ENCODE measurements around the gene TKFC. TPM values are rescaled to one million over a fixed set of nuclear protein-coding genes. Genes with fewer than 3 reads are reported as not detected.
A peak's percentile ranks its signal among the peaks of the same experiment; 100 is the strongest.

TKFC gene
- total RNA-seq = 6.8 TPM

- Histone ChIP-seq H3K27ac (ENCODE audit: low read depth, low read length) (peak within 1 kb of the TSS; percentile 95), H3K4me1 (ENCODE audit: control insufficient read depth in 3 of 3, insufficient read depth in 3 of 3, low read length in 3 of 3) (peaks cover 43 to 61% (median 50%) of the 10 kb centered on the region in 3 donors), H3K27me3 (ENCODE audit: control insufficient read depth in 3 of 3, insufficient read depth in 3 of 3, low read length in 3 of 3) (no peaks in the 10 kb centered on the region), H3K9me3 (ENCODE audit: control insufficient read depth in 3 of 3, low read length in 3 of 3) (no peaks in the 10 kb centered on the region), H3K36me3 (ENCODE audit: control insufficient read depth in 3 of 3, insufficient read depth in 3 of 3, low read length in 3 of 3) (peaks cover 3 to 12% (median 8%) of the 10 kb centered on the region in 3 donors), H3K9ac (ENCODE audit: low read depth in 1 of 3, low read length in 3 of 3) (peak within 1 kb of the TSS; percentile 96 to 99 (median 99)), H3K4me3 (ENCODE audit: low read length in 3 of 3) (peak within 1 kb of the TSS; percentile 95 to 100 (median 97))
Observed at GRCh38 chr11:61332797-61333549, at the start of gene TKFC, which contains the start of gene DDB1. Gene TKFC (plus strand): TSS chr11:61333228. CDS start chr11:61334729, 1,501 bp downstream. Gene DDB1 (minus strand): TSS chr11:61333105. CDS start chr11:61332968, 137 bp downstream.

DNA sequence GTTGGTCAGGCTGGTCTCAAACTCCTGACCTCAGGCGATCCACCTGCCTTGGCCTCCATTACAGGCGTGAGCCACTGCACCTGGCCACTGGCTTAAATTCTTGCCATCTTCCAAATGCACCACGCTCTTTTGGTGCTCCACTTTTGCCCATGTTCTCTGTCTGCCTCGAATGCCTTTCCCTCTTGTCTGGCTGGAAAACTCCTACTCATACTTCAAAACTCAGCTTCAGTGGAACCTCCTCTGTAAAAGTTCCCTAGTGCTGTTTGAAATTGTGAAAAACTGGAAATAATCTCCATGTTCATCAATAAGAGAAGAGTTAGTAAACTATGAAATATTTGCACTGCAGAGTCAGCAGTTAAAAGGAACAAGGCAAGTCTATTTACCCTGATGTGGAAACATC is 49.4 kb upstream of the TKFC start:
- no peaks in the 10 kb centered on the region for H3K27me3 ChIP-seq (ENCODE audit: control insufficient read depth in 3 of 3, insufficient read depth in 3 of 3, low read length in 3 of 3)
- H3K9me3 ChIP-seq (ENCODE audit: control insufficient read depth in 3 of 3, low read length in 3 of 3) = no peaks in the 10 kb centered on the region
- H3K4me3 ChIP-seq (ENCODE audit: low read length in 3 of 3) = no peak overlapping the region
- peaks cover 10 to 17% (median 11%) of the 10 kb centered on the region in 3 donors for H3K36me3 ChIP-seq (ENCODE audit: control insufficient read depth in 3 of 3, insufficient read depth in 3 of 3, low read length in 3 of 3)
- H3K4me1 ChIP-seq (ENCODE audit: control insufficient read depth in 3 of 3, insufficient read depth in 3 of 3, low read length in 3 of 3) = no peaks in the 10 kb centered on the region
- no peak overlapping the region for H3K9ac ChIP-seq (ENCODE audit: low read depth in 1 of 3, low read length in 3 of 3)
- H3K27ac ChIP-seq (ENCODE audit: low read depth, low read length) = no peak overlapping the region

- no peak overlapping the region for H3K27ac ChIP-seq (ENCODE audit: low read depth, low read length)
- no peak overlapping the region for H3K9ac ChIP-seq (ENCODE audit: low read depth in 1 of 3, low read length in 3 of 3)
- peaks cover 0 to under 1% (median 0%) of the 10 kb centered on the region in 3 donors for H3K27me3 ChIP-seq (ENCODE audit: control insufficient read depth in 3 of 3, insufficient read depth in 3 of 3, low read length in 3 of 3)
- H3K36me3 ChIP-seq (ENCODE audit: control insufficient read depth in 3 of 3, insufficient read depth in 3 of 3, low read length in 3 of 3) = peaks cover 6 to 16% (median 10%) of the 10 kb centered on the region in 3 donors
- H3K4me1 ChIP-seq (ENCODE audit: control insufficient read depth in 3 of 3, insufficient read depth in 3 of 3, low read length in 3 of 3) = no peaks in the 10 kb centered on the region
- H3K4me3 ChIP-seq (ENCODE audit: low read length in 3 of 3) = no peak overlapping the region
- H3K9me3 ChIP-seq (ENCODE audit: control insufficient read depth in 3 of 3, low read length in 3 of 3) = no peaks in the 10 kb centered on the region
Observed at GRCh38 chr11:61287338-61287977, 45.6 kb upstream of the TKFC start.

GRCh38 chr11:61290905-61291690 is 41.9 kb upstream of the TKFC start:
- Histone ChIP-seq H3K36me3 (ENCODE audit: control insufficient read depth in 3 of 3, insufficient read depth in 3 of 3, low read length in 3 of 3) (peaks cover under 1 to 3% (median 1%) of the 10 kb centered on the region in 3 donors), H3K27ac (ENCODE audit: low read depth, low read length) (no peak overlapping the region), H3K4me1 (ENCODE audit: control insufficient read depth in 3 of 3, insufficient read depth in 3 of 3, low read length in 3 of 3) (peaks cover 20 to 26% (median 21%) of the 10 kb centered on the region in 3 donors), H3K4me3 (ENCODE audit: low read length in 3 of 3) (no peak overlapping the region), H3K27me3 (ENCODE audit: control insufficient read depth in 3 of 3, insufficient read depth in 3 of 3, low read length in 3 of 3) (peaks cover 0 to 3% (median 3%) of the 10 kb centered on the region in 3 donors), H3K9me3 (ENCODE audit: control insufficient read depth in 3 of 3, low read length in 3 of 3) (no peaks in the 10 kb centered on the region), H3K9ac (ENCODE audit: low read depth in 1 of 3, low read length in 3 of 3) (no peak overlapping the region)

- peaks cover 22 to 31% (median 22%) of the 10 kb centered on the region in 3 donors for H3K4me1 ChIP-seq (ENCODE audit: control insufficient read depth in 3 of 3, insufficient read depth in 3 of 3, low read length in 3 of 3)
- no peak overlapping the region for H3K9ac ChIP-seq (ENCODE audit: low read depth in 1 of 3, low read length in 3 of 3)
- no peak overlapping the region for H3K27ac ChIP-seq (ENCODE audit: low read depth, low read length)
- peaks cover 0 to 3% (median 3%) of the 10 kb centered on the region in 3 donors for H3K27me3 ChIP-seq (ENCODE audit: control insufficient read depth in 3 of 3, insufficient read depth in 3 of 3, low read length in 3 of 3)
- no peaks in the 10 kb centered on the region for H3K9me3 ChIP-seq (ENCODE audit: control insufficient read depth in 3 of 3, low read length in 3 of 3)
- H3K4me3 ChIP-seq (ENCODE audit: low read length in 3 of 3) = no peak overlapping the region
- H3K36me3 ChIP-seq (ENCODE audit: control insufficient read depth in 3 of 3, insufficient read depth in 3 of 3, low read length in 3 of 3) = peaks cover 0 to 4% (median 4%) of the 10 kb centered on the region in 3 donors
Observed at GRCh38 chr11:61292356-61292755, 40.7 kb upstream of the TKFC start.

- Histone ChIP-seq H3K36me3 (ENCODE audit: control insufficient read depth in 3 of 3, insufficient read depth in 3 of 3, low read length in 3 of 3) (peaks cover 7 to 13% (median 12%) of the 10 kb centered on the region in 3 donors), H3K27ac (ENCODE audit: low read depth, low read length) (no peak overlapping the region), H3K4me3 (ENCODE audit: low read length in 3 of 3) (peak overlapping the region; percentile 65 to 73 (median 70)), H3K9me3 (ENCODE audit: control insufficient read depth in 3 of 3, low read length in 3 of 3) (no peaks in the 10 kb centered on the region), H3K9ac (ENCODE audit: low read depth in 1 of 3, low read length in 3 of 3) (peak overlapping the region; percentile 51 to 71 (median 53)), H3K27me3 (ENCODE audit: control insufficient read depth in 3 of 3, insufficient read depth in 3 of 3, low read length in 3 of 3) (peaks cover 0 to 3% (median 3%) of the 10 kb centered on the region in 3 donors), H3K4me1 (ENCODE audit: control insufficient read depth in 3 of 3, insufficient read depth in 3 of 3, low read length in 3 of 3) (peaks cover 28 to 38% (median 33%) of the 10 kb centered on the region in 3 donors)
Observed at GRCh38 chr11:61293867-61294716, 38.9 kb upstream of the TKFC start.

- no peak within 1 kb of the TSS for H3K27ac ChIP-seq (ENCODE audit: low read depth, low read length)
- H3K9ac ChIP-seq (ENCODE audit: low read depth in 1 of 3, low read length in 3 of 3) = peak within 1 kb of the TSS; percentile 51 to 71 (median 53)
- peaks cover 0 to 3% (median 3%) of the 10 kb centered on the region in 3 donors for H3K27me3 ChIP-seq (ENCODE audit: control insufficient read depth in 3 of 3, insufficient read depth in 3 of 3, low read length in 3 of 3)
- peak within 1 kb of the TSS; percentile 65 to 73 (median 70) for H3K4me3 ChIP-seq (ENCODE audit: low read length in 3 of 3)
- peaks cover 28 to 38% (median 33%) of the 10 kb centered on the region in 3 donors for H3K4me1 ChIP-seq (ENCODE audit: control insufficient read depth in 3 of 3, insufficient read depth in 3 of 3, low read length in 3 of 3)
- no peaks in the 10 kb centered on the region for H3K9me3 ChIP-seq (ENCODE audit: control insufficient read depth in 3 of 3, low read length in 3 of 3)
- peaks cover 15 to 21% (median 20%) of the 10 kb centered on the region in 3 donors for H3K36me3 ChIP-seq (ENCODE audit: control insufficient read depth in 3 of 3, insufficient read depth in 3 of 3, low read length in 3 of 3)
Observed at GRCh38 chr11:61294717-61295595, 38.1 kb upstream of the TKFC start, which contains the start of gene VWCE. Gene VWCE (minus strand): TSS chr11:61295316. CDS start chr11:61295037, 279 bp downstream.

- Histone ChIP-seq H3K27ac (ENCODE audit: low read depth, low read length) (no peak overlapping the region), H3K36me3 (ENCODE audit: control insufficient read depth in 3 of 3, insufficient read depth in 3 of 3, low read length in 3 of 3) (peaks cover 21 to 27% (median 26%) of the 10 kb centered on the region in 3 donors), H3K9me3 (ENCODE audit: control insufficient read depth in 3 of 3, low read length in 3 of 3) (no peaks in the 10 kb centered on the region), H3K9ac (ENCODE audit: low read depth in 1 of 3, low read length in 3 of 3) (peak overlapping the region; percentile 33 to 71 (median 45)), H3K27me3 (ENCODE audit: control insufficient read depth in 3 of 3, insufficient read depth in 3 of 3, low read length in 3 of 3) (peaks cover 0 to 3% (median 3%) of the 10 kb centered on the region in 3 donors), H3K4me3 (ENCODE audit: low read length in 3 of 3) (peak overlapping the region in 2 of 3 donors; percentile 70 to 73), H3K4me1 (ENCODE audit: control insufficient read depth in 3 of 3, insufficient read depth in 3 of 3, low read length in 3 of 3) (peaks cover 28 to 38% (median 33%) of the 10 kb centered on the region in 3 donors)
Observed at GRCh38 chr11:61295596-61295926, 37.5 kb upstream of the TKFC start.

All from skeletal muscle tissue (tissue), 4 donors.